GM19324 (cell line): ENCODE results near the gene PAQR8.

Experiments
- ATAC-seq: cut with Tn5 transposase; IDR thresholded peaks from one replicate; pipeline ENCODE4 v1.9.1; 2021; ENCODE audit warnings: mild to moderate bottlenecking, moderate library complexity; ENCODE audit not compliant: unreplicated experiment, low FRiP score

The PAQR8 gene

DNA sequence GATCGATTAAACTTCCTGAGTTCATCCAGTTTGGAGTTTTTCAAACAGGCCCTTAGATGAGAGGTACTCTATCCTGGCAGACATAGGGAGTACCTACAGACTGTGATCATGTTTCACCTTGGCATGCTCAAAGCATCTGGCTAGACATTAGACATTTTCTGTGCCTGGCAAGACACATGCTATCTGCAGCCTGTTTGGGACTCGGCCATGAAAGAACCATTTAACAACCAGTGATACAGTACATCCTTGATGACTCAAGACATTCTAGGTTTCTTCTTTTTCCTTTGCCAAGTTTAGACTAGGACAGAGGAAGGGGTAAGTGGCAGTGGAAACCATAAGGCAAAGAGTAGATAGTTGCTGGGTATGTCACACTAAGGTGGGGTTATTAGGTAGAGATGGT, 15.4 kb upstream of the PAQR8 start:
- no peak for ATAC-seq

DNA sequence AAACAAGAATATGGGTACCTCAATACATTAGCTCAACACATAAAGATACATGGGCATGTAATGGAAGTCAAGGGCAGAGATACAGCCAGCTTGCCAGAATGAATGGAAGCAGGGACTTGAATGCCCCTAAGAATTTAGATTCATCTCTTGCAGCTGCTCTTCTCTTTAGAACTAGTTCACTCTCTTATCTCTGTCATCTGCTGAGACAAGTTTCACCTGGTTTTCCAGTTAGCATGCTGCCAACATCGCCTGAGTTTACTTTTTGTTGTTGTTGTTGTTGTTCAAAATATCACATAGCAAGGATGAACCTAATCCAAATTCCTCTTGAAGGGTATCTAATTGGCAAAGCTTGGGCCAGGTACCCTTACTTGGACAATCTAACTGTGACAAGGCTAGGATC, 14.1 kb upstream of the PAQR8 start:
- no peak for ATAC-seq

DNA sequence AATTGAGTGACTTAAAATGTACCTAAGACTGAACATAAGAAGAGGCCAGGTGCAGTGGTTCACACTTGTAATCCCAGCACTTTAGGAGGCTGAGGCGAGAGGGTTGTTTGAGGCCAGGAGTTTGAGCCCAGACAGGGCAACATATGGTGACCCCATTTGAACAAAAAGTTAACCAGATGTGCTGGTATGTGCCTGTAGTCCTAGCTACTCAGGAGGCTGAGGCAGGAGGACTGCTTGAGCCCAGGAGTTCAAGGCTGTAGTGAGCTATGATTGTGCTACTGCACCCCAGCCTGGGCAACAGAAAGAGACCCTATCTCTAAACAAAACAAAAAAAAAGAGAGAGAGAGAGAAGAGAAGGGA, 10.1 kb upstream of the PAQR8 start:
- no peak for ATAC-seq

DNA sequence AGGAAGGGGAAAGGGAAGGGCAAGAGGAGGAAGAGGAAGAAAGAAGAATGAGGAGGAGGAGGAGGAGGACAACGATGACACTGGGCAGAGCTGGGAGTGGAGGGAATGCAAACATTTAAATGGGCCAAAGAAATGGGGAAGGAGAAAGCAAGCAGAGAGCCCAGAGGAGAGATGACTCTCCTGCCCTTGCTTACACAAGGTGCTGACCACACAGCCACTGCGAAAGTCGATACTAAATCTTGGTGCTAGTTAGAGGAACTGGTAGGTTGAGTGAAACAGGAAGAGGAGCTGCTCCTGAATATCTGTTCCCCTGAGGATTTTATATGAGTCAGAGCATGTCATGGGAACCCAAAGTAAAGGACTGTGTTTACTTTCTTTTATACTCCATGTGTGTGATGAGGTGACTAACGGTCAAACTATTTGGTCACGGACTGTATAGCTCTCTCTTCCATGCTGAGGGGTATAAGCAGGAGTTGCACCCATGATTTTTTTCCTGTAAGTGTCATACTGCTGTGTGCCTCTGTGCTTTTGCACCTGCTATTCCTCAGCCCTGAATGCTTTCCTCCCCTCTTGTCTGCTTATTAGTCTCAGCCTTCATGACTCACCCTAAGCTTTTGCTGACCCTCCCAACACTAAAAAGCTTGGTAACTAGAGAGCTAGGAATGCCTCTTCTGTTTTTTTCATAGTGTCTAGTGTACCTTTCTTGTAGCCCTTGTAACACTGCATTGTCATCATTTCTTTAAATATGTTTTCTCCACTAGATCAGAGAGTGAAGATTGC, 9.5 kb upstream of the PAQR8 start:
- peak; percentile 81 for ATAC-seq

DNA sequence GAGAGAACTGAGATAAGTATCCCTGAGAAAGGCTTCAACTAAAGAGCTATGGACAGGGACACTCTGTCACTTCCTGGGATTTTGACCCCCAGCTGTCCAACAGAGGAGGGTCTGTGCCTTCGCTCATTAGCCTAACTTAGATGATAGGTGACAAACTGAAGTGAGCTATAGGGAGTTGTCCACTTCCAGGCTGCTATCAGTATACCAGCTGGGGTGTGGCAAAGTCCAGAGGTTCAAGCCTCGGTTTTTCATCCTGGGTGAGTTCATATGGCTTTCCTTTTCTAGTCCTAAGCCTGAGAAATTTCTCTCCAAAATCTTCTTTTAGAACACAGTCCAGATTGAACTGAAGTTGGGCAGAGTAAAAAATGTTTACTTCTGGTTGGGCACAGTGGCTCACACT, 5.9 kb upstream of the PAQR8 start:
- ATAC-seq = no peak

DNA sequence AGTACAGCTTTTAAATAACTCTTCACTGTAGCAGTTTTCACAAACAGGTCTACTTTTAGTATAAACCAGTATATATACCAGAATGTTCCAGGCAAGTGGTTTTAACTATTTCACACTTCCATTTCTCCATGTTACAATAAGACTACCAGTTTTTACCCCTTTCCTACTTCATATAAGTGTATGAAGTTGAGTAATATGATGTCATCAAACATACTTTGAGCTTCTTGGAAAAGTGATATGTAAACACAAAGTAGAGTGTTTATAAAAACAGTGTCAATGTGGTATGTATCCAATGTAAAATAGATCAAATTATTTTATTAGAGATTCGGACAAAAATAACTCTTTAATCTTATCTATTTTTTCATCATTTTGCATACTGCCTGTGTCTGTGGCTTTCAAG, 2.5 kb upstream of the PAQR8 start:
- ATAC-seq = no peak

DNA sequence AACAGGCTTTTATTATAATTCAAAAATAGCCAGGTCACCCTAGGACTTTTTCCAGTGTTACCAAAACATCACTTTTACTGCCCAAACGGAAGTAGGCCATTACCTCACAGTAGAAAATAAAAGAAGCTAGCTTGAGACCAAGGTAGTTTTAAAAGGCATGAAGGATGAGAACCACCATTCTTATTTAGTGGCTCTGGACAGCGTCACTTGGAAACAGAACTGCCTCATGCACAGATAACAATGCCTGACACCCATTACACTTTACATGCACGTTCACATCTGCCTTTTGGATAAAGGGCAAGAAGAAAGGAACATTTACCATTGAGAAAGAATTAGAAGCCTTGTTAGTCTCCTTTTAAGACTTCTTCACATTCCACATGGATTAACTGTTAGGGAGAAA, 1.9 kb upstream of the PAQR8 start:
- no peak for ATAC-seq

DNA sequence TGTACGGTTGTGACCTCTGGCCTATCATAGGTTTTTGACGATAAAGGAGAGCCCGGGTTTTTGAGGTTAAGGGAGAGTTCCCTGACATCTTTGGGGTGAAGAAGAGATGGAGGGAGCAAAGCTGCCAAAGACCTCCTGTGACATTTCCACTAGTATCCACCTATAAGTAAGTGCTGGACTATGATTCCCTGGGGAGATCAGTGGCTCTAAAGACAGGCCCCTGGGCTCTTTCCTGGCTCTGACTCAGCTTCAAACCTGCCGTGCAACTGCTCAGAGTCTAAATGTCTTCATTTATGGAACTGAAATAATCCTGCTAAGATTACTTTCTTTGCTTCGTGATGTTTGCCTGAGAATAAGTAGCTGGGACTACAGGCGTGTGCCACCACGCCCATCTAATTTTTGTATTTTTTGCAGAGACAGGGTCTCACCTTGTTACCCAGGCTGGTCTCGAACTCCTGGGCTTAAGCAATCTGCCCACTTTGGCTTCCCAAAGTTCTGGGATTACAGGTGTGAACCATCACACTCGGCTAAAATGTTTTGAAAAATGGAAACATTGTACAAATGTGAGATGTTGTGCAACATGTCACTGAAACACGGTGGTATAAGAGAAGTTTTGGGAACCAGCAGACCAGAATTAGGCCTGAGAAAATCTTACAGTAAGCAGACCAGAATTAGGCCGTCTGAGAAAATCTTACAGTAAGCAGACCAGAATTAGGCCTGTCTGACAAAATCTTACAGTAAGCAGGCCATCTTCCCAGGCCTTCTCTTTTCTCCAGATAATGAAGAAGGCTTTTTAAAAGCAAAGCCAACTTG, 1.1 kb upstream of the PAQR8 start:
- no peak for ATAC-seq

DNA sequence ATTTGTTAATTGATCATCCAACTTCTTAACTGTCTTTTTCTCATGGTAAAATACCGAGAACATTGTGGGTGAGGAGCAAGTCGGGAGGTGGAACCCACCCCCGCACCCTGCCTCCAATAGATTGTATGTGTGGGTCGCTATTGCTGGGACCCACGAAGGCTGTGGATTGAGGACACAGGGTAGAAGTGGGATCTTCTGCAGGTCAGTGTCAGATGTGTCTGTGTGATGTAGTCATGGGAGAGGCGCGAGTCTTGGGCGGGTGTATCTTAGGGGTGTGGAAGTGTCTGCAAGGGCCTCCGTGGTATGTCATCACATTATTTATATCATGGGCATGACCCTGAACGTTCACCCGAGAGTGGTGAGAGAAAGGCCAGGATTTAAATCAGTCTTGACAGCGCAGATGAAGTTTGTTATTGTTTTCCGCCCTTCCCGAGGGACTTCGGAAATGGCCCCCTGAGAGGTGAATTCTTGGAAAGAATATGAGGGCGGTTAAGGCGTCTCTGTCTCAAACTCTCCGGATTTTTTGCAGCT, 472 bp upstream of the PAQR8 start:
- ATAC-seq = no peak

DNA sequence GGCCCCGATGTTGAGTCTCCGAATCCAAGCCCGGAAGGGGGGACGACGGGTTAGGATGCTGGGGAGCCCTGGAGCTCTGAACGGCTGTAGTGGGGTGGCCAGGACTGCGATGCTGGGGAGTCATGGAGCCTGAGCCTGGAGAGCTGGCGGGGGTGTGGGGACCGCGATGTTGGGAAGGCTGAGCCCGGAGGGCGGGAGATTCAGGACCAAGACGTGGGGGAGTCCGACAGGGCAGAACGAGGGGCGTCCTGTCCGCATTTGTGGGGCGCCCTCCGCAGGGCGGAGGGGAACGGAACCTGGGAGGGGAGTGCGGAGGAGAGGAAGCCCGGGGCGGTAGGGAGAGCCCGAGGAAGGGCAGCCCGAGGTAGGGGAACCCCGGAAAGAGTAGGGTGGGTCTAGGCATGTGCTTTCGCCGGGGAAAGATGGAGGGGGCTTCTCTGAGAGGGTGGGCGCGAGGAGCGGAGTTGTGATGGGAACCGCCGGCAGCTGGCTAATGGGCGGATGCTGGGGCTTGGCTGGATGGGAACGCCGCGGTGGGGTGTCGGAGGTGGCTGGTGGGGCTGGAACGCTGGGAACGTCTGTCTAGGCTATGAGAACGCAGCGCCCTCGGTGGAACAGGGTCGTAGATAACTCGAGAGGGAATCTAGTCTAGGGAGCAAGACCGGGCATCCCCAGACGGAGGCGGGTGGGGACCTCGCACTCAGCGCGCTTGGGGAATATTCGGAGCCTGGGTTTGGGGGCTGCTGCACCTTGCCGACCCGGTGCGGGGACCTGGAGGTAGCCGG, 684 bp downstream of the PAQR8 start:
- peak; percentile 46 for ATAC-seq

DNA sequence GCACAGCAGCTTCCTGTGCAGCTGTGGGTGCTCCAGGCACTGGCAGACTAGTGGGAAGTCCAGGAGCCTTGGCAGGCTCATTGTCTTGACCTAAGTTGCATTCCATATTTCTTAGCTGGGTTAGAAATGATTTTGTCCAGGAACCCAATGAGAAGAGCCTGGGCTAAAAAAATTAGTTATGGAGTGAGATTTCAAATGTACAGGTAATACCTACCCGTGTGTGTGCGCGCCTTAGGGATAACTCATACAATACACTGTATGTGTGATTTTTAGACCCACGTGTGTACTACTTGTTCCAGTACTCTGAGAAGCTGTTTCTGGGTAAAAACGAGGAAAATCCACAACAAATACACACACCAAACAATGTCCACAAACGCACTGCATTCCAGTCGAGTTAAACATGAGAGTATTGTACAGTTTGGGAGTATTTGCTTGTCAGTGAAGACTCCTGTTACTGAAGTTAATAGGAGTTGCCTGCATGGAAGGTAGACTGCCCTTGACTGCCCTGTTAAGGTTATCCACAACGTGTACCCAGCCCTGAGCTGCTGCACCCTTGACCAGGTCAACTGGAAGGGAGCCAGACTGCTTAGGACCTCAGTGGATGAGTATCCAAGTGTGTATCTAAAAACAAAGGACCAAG, 1.4 kb downstream of the PAQR8 start:
- no peak for ATAC-seq

DNA sequence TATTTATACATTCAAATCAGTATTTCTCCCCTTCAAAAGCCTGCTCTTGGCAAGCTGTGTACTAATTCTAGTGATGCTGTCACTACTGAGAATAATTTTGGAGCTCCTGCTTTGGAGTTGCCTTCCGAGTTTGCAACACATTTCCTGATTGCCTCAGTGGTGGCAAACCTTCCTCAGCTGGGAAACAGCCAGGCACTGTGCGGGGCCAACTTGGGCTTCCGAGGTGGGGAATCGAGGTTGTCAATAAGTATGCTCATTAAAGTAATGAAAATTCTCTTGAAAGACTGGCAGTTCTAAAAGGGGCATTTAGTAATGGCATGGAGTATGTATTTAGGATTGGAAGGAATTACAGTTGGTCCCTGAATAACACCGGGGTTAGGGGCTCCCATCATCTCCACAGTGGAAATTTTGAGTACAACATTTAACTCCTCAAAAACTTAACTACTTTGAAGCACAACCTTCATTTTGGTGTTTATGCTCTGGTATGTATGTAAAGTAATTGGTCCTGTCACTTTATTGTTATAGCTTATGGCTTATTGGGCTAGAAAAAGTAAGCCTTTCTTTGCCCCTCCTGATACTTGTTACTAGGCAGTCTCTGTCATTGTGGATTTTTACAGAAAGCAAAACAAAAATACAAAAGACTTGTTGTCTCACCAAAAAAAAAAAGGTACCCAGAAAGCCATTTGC, 2.7 kb downstream of the PAQR8 start:
- ATAC-seq = no peak

DNA sequence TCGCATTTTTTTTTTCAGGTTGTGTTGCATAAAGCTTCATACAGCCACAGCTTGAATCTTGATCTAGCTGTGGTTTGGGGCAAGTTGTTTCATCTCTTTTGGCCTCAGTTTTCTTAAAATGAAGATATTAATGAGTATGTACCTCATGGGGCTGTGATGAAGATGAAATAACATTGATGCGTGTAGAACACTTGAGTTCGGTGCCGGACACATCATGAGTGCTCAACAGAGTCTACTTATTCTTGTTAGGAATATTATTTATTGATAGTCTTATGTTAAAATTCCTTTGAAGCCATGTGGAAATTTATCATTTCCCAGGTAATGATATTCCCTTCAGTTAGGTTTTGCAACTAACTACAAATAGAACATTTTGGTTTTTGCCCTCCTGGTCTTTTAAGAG, 3.4 kb downstream of the PAQR8 start:
- ATAC-seq = no peak

DNA sequence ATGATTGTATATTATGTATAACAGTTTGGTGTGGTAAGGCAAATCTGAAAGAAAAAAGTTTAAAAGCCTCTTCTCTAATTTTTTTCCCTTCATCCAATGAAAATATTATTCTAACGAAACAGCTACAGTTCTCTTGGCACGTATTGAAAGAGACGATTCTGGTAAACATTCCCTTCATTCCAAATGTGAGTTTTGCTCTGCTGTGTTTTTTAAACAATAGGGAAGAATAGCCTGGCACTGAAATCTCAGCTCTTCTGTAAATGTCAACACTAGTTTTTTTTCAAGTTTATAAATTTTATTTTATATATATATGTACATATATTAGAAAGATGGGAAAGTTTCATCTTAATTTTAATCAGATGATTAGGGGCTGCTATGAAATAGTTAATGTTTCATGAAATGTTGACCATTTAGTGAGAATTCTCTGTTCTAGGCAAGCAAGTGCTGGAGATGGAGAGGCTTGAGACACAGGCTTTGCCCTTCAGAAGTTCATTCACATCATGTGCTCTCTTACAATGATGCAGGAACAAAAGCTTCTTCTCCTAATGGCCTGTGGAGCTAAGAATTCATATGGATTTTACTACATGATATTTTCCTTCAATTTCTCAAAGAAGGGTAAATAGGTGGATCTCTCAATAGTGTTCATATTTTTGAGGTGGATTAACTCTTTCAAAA, 4.1 kb downstream of the PAQR8 start:
- ATAC-seq = no peak

DNA sequence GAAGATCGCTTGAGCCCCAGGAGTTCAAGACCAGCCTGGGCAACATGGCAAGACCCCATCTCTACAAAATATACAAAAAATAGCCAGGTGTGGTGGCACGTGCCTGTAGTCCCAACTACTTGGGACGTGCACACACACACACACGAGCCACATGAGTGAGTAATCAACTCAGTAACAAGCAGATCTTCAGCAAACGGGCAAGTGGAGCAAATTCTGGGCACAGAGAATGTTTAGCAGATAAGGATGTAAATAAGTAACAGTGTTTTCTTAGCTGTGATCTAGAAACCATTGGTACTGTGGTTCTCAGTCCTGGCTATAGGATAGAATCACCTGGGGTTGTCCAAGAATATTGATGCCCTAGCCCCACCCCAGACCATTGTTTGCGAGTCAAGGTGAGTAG, 6.1 kb downstream of the PAQR8 start:
- ATAC-seq = no peak

DNA sequence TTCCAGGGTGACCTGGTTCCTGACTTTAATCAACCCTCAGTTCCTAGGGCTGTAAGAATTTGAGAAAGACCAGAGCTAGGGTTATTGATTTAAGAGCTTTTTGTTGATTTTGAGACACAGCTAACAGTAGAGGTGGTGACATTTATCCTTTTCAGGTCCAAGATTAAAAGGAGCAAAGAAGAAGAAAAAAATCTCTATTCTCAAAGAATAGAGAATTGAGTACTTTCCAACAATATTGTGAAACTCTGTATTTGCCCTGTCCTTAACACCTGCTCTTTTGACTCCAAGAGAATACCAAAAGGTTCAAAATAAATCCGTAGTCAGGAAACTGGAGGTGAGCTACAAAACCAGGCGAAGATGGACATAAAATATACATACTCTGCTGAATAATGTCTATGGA, 7.3 kb downstream of the PAQR8 start:
- no peak for ATAC-seq

DNA sequence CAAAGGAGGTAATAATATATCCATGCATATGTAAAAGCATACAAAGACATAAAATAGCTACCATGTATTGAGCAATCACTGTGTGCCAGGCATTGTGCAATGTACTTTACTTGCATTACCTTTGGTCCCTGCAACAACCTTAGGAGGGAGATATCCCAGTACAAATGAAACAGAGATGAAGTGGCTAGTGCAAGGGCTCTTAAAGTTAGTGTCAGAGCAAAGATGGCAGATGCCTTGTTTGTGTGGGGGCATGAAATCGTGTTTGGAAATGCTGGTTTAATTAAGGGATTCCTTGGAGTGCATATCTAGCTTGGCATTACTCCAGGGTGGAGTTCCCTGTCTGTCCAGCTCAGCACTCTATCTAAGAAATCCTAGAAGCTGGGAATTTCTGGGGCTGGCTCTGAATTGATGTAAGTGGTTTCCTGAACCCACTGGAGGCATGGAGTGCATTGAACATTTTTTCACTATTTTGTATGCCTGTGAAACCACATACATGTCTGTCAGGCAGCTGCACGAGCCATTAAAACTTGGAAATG, 9.8 kb downstream of the PAQR8 start:
- no peak for ATAC-seq

DNA sequence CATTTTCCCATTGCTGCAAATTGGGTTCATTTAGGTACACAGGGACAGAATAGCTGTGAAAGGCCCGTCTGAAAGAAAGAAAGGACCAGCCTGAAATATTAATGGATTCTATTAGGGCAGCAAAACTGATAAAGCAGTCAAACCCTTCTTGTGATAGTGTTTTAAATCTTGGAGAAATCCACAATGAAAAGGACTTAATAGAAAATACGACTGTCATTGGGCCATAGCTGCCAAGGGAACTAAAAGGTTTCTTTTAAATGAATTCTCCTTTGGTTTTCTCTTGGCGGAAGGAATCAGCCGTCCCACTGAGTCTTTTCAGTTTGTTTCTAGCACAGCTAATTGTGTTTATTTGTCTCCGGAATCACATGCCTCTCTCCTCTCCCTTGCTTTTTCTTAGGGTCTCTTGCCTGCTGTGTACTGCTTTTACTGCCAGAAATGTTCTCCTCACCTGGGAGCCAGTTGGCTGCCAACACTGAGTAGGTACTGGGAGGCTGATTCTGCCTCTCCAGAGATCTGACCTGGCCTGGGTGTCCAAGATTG, 11.3 kb downstream of the PAQR8 start:
- ATAC-seq = no peak

DNA sequence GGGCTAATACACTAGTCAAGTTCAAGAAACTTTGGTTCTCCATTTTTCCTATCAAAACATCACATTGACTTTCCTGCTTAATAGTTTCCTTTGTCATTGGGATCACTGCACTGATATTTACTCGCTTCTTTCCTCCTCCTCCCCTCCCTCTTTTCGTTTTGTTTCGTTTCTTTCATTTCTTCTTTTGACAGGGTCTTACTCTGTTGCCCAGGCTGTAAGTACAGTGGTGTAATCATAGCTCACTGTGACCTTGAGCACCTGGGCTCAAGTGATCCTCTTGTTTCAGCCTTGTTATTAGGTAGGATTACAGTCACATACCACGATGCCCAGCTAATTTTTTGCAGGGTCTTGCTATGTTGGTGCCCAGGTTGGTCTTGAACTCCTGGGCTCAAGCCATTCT, 12.3 kb downstream of the PAQR8 start:
- ATAC-seq = no peak
